Measurements from ENCODE around the gene ZNF280A.

GRCh38 chr22:22519591-22519990, 479 bp downstream of the ZNF280A start:
- TF ChIP-seq CTCF (IDR thresholded peaks at IDR 0.05; ENCODE audit: control extremely low read depth in 1 of 3, insufficient read depth in 1 of 3, low read depth in 1 of 3, low read length in 3 of 3): no peak
- no peak for TF ChIP-seq ATF2 (IDR thresholded peaks at IDR 0.05; ENCODE audit: low read length)
- no peak for TF ChIP-seq KDM1A (IDR thresholded peaks at IDR 0.05; ENCODE audit: borderline replicate concordance, low read length)

Measured in H1 (cell line).